Measurements from ENCODE around the gene FBXL7.

The FBXL7 gene

GRCh38 chr5:15585128-15585527 is 85.1 kb downstream of the FBXL7 start:
- no peak for DNase-seq

- no peak for DNase-seq
These were observed 86.0 kb downstream of the FBXL7 start for GRCh38 chr5:15585841-15586591.

- no peak for DNase-seq
These were observed 87.9 kb downstream of the FBXL7 start for GRCh38 chr5:15587916-15588315.

DNA sequence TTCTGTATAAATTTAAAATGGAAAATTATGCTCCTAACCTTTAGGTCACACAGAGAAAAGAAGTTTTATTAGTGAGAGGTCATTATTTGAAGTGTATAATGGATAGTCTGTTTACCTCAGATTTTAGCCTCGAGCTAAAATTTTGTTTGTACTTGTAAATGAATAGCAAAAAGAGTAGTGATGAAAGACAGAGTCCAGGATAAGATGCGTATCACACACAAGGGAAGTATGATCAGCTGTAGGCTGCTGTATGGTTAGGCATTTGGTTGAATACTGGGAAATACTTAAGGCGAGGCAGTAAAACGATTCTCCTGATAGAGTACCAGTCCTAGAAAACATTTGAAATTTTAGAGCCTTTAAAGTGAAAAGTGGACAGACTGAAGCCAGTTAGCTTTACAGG is 92.7 kb downstream of the FBXL7 start:
- DNase-seq: no peak

DNA sequence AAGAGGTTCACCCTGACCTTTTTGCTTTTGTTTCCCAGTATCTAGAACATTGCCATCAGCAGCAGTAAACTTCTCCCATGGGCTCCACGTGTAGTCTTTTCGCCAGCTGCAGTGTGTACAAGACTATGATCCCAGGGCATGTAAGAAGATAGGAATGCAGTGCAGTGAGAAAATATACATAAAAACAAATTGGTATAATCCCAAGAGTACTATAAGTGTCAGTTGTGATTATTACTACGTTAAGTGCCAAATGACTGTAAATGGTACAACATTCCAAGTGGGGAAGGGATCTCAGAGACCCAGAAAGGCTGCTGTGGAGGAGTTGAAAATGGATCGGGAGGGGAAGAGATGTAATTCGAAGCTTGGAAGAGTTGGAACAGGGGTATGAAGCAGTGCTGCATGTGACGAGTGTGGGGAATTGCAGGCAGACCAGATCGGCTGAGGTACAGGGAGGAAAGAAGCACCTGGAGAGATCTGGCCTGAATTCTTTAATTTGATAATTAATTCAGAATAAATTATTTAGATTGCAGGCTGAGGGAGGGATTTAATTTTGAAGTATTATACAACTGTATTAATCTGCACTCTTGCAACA is 95.1 kb downstream of the FBXL7 start:
- DNase-seq: no peak

DNA sequence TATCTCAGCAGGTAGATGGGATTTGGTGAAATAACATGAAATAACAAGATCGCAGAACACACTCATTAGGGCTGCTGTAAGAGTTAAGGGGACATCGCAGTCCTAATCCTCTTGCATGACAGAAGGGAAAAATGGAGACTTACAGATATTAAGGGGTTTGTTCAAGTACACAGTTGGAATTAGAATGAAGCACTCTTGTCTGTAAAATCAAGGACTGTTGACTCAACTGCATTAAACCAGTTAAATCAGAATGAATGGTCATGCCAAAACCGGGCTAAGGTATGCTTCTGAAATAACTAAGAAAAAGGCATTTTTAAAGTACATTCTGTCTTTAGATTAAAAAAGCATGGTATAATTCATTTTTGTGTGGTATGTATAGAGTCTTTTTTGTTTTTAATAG is 95.9 kb downstream of the FBXL7 start:
- no peak for DNase-seq

- no peak for DNase-seq
These were observed 97.0 kb downstream of the FBXL7 start for GRCh38 chr5:15596936-15597335.

DNA sequence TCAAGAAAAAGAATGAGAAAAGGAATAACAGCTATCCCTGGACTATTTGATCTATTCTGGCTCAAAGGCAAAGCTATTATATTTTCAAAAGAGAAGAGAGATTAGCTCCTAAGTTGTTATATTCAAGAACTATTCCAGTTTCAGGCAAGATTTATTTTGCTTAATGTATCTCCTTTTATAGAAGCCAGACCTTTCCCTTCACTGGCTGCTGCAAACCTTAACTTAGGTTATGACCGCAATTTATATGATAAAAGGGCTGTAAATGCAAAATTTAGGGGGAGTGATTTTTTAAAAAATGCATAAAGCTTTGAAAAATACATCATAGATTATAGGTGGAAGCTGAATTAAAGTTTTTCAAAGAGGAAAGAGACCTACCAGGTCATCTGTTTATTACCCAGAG is 97.8 kb downstream of the FBXL7 start:
- DNase-seq: no peak

DNA sequence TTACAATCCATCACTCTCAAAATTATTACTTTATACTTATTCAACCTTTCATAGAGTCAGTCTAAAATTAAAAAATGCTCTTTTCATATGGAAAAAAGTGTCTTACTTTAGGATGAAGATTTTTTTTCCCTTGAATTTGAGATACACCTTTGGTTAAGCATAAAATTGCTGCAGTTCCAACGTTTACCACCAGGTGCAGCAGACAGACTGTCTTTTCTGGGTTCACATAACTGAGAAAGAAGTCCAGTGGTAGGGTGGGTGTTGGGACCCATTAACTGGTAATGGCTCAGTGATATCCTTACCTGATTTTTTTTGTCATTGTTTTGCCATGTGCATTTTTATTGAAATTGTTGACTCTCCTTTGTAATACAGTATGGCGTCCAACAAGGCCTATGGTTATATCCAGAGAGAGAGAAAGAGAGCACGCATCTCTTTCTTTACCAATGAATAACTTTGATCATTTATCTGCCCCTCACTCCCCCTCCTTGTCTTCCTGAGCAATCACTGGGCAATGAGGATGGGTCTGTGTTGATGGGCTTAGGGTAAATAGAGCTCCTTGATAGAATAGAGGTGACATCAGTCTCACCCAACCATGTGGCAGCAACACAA is 98.4 kb downstream of the FBXL7 start:
- DNase-seq: no peak

- DNase-seq: no peak
These were observed 100.1 kb downstream of the FBXL7 start for GRCh38 chr5:15600035-15600434.

GRCh38 chr5:15601274-15601673 is 101.3 kb downstream of the FBXL7 start:
- DNase-seq: peak; percentile 89

DNA sequence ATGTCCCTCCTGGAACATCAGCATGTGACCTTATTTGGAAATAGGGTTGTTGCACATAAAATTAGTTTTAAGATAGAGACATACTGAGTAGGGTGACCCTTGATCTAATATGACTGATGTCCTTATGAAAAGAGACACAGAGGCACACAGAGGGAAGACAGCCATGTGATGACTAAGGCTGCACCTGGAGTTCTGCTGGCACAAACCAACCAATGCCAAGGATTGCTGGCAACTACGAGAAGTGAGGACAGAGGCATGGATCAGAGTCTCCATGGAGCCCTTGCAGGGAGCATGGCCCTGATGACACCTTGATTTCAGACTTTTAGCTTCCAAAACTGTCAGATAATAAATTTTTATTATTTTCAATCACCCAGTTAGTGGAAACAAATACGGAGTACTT is 101.9 kb downstream of the FBXL7 start:
- DNase-seq: no peak

DNA sequence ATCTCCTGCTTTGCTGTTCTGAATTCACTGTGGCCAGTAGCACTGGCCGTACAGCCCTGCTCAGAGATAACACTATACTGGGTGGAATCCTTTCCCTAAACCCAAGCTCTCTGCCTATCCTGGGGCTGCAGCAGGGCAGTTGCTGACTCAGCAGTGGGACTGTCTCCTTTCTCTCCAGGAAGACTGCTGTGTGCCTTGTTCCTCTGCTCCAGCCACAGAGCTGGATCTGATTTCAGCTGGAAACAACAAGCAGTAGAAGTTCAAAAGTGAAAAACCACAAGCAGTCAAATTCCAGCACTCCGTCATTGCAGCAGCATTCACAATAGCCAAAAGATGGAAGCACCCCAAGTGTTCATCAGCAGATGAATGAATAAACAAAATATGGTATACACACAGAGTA is 105.0 kb downstream of the FBXL7 start:
- DNase-seq: no peak

DNA sequence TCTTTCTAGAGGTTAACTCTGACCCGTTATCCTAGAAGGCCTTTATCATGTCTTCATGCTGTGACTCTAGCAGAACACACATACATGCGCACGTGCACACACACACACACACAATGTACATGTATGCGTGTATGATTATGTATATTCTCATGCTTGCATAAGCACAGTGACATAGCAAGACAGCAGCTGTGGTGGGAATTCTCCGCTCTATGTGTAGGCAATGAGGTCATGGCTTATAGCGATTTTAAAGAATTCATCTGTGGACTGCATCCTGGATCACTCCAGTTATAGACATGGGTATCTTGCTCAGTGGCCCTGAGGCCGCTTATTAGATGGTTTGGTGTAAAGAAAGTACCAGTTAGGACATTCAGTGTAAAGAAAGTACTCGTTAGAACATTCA is 106.2 kb downstream of the FBXL7 start:
- peak; percentile 78 for DNase-seq

DNA sequence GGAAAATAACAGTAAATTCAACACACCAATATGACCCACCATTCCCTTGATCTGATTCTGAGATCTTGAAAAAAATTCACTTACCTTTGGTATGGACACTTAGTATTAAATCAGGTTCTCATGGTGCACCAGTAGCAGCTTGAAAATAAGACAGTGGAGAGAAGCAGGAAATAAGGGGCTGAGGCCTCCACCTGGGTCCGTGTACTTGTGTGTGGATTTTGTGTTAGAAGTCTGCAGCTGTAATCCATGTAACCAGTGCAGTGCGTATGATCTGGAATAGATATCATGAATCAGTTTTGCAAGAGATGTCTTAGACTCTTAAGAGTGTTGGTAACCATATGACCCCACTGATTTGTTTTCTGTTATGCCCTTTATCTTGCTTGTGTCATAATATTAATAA is 107.1 kb downstream of the FBXL7 start:
- no peak for DNase-seq

- DNase-seq: no peak
These were observed 109.2 kb downstream of the FBXL7 start for GRCh38 chr5:15609076-15609725.

- no peak for DNase-seq
These were observed 110.2 kb downstream of the FBXL7 start for GRCh38 chr5:15610216-15610615.

- DNase-seq: no peak
These were observed 111.0 kb downstream of the FBXL7 start for GRCh38 chr5:15611008-15611407.

- DNase-seq: no peak
These were observed 113.1 kb downstream of the FBXL7 start for GRCh38 chr5:15612915-15613635.

GRCh38 chr5:15614679-15615078 is 114.7 kb downstream of the FBXL7 start:
- DNase-seq: no peak

- no peak for DNase-seq
These were observed 115.9 kb downstream of the FBXL7 start for GRCh38 chr5:15615859-15616258.

GRCh38 chr5:15618938-15619337 is 119.0 kb downstream of the FBXL7 start:
- DNase-seq: no peak

- DNase-seq: no peak
These were observed 120.5 kb downstream of the FBXL7 start for GRCh38 chr5:15620501-15620900.
